GM21737 (cell line): ENCODE data around the gene POLD3.

Experiments used
- ATAC-seq: cut with Tn5 transposase; IDR thresholded peaks from one replicate; pipeline ENCODE4 v1.9.1; 2021; ENCODE audit warnings: mild to moderate bottlenecking, moderate library complexity; ENCODE audit not compliant: unreplicated experiment

Gene POLD3

GRCh38 chr11:74686792-74687191, 94.4 kb downstream of the POLD3 start:
- ATAC-seq = no peak

GRCh38 chr11:74687237-74688023, 95.0 kb downstream of the POLD3 start:
- ATAC-seq = no peak

GRCh38 chr11:74689666-74690065, 97.3 kb downstream of the POLD3 start:
- ATAC-seq = no peak

GRCh38 chr11:74691755-74692154, 99.4 kb downstream of the POLD3 start:
- no peak for ATAC-seq
